Activated naive CD4-positive, alpha-beta T cell (primary cell): ENCODE results near the gene RNF183.

Experiments
- DNase-seq, 4 experiments: peaks; one replicate each; lab custom pipeline; 2025; lab: John Stamatoyannopoulos, UW

RNF183 gene, protein sequence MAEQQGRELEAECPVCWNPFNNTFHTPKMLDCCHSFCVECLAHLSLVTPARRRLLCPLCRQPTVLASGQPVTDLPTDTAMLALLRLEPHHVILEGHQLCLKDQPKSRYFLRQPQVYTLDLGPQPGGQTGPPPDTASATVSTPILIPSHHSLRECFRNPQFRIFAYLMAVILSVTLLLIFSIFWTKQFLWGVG

DNA sequence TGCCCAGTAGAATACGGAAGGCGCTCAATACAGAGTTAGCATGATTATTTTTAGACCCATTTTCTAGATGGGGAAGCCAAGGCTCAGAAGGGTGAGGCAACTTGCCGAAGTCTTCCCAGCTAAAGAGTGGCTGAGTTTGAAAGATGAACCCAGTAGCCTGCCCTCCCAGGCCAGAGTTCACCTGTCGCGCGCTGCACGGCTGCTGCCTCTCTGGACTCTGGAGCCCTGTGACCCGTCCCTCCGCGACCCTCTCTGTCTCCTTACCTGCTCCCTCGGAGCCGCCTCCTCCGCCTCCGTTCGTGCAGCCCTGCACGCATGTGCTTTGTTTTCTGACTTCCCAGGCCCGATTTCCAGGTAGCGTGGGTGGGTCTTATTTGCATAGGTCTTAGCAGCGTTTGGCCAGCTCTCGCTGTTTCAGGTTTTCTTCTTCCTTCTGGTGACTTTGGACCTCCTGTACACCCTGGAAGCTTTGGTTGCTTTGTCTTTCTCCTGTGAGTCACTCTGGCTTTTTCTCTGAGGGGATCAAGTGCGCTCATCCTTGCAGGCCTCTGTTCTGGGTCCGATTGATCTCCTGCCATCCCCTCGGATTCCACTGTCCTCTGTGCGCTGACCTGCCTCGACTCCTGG lies at the start of gene RNF183:
Gene RNF183 (minus strand): TSS at position 585 of the 627 bp plus-strand sequence. CDS start 5,192 bp downstream, outside the sequence.
- DNase-seq, result no peak

DNA sequence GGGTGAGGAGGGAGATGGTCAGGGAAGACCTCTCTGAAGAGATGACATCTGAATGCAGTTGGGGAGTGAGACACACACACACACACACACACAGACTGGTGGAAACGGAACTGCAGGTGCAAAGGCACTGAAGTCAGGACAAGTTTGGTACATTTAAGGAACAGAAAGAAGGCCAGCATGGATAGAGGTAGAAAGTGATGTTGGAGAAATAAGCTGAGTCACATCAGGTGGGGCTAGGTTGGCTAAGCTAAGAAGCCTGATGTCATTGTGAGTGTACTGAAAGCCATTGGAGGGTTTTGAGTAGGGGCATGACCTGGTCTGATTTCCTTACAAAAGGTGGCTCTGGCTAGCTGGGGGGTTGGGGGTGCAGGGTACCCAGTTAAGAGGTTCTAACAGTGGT lies 49.2 kb upstream of the RNF183 start:
- no peak for DNase-seq

DNA sequence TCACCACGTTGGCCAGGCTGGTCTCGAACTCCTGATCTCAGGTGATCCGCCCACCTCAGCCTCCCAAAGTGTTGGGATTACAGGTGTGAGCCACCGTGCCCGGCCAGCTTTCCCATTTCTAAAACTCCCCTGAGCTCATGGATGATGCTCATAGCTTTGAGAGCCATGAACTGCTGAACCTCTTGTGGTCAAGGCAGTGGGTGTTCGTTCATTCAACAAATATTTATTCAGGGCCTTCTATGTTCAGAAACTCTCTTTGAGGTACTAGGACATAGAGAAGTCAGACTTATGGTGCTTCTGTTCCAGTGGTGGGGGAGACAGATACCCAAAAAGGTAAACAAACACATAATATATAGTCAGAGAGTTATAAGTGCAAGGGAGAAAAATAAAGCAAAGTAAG lies 48.8 kb upstream of the RNF183 start:
- DNase-seq, result no peak

DNA sequence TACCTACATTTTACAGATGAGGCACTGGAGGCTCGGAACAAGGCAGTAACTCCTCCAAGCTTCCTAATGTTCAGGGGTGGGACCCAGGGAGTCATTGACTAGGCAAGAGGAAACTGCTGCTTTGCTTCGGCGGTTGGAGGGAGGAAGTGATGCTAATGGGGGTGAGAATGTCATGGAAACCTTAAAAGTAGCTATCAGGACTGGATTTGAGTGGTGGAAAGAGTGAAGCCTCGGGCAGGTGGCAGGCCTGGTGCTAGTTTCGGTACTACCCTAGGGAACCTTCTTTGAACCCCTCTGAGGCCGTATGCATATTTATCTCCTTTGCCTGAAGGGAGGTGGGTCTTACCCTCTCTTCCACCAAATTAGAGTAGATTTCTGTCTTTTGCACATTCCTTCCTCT lies 47.8 kb upstream of the RNF183 start:
- no peak for DNase-seq

DNA sequence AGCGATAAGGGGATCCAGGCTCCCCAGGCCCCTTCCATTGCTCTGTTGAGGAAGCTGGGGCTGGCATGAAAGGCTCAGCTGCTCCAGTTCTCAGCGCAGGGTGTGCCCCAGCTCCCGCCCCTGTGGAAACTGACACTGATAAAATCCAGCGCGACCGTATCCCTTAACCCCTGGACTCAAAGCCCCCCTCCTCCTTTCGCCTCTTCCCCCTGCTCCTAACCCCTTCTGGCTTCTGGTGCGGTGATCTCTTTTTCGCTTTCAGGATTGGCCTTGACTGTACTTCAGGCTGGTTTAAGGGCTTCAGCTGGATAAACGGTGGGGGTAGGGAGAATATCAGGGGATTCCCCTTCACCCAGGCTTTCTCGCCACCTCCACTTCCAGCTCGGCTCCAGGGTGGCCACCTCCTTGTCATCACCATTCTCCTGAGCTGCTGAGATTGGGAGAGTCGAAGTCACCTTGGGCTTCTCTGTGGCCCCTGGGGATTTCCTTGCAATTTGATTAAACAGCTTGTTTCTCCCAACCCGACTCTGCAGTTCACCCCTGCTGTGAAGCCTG lies 47.0 kb upstream of the RNF183 start:
- DNase-seq, result no peak

DNA sequence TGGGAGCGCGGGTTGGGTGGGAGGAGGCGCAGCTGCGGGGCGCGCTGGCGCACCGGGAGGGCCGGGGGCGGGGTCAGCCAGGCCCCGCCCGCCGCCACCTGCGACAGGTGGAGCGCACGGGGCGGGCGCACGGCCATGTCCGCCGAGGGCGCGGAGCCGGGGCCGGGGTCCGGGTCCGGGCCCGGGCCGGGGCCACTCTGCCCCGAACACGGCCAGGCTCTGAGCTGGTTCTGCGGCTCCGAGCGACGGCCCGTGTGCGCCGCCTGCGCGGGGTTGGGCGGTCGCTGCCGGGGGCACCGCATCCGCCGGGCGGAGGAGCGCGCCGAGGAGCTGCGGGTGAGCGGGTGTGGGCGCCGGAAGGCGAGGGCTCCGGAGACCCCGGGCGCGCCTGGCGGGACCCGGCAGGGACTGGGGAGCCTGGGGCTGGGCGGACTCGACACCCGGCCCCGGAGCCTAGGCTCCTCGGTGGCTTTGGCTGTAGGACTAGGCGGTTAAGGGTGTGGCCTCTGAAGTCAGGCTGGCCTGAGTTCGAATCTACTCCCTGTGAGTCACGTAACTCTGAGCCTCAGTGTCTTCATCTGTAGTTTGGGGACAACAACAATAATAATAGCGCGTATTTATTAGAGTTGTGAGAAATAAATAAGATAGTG lies 46.4 kb upstream of the RNF183 start, which contains the start of gene BSPRY:
Gene BSPRY (plus strand): TSS at position 97 of the 650 bp plus-strand sequence. CDS start 39 bp downstream, at position 136.
- DNase-seq, result peak in 1 of 4 experiments; percentile 11

DNA sequence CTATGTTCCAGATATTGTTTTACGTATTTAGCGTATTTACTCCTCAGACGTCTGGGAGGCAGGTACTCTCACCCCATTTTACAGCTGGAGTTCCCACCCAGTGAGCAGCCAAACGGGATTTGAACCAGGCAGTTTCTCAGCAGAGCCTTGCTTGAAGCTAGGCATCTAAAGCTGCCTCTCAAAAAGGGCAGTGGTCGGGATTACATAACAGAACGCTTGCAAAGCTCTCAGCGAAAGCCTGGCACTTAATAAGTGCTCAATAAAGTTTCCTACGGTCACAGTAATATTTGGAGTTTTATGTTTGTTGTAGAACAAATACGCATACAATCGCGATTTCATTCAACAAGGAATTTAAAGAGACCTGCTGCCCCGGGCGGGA lies 45.9 kb upstream of the RNF183 start:
- DNase-seq, result no peak

DNA sequence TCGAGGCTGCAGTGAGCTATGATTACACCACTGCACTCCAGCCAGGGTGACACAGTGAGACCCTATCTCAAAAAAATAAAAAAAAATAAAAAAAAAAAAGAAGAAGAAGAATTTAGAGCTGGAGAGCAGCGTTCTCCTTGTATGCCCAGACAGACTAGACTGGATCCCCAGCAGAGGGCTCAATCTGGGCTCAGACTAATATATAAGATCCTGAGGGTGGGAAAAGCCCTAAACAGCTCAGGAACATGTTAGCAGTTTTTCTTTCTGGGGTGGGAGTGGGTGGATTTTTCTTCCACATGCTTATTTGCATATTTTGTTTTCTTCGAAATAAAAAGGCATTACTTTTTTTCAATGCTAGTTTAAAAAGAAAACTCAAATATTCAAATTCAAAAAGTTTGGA lies 45.3 kb upstream of the RNF183 start:
- DNase-seq, result no peak

DNA sequence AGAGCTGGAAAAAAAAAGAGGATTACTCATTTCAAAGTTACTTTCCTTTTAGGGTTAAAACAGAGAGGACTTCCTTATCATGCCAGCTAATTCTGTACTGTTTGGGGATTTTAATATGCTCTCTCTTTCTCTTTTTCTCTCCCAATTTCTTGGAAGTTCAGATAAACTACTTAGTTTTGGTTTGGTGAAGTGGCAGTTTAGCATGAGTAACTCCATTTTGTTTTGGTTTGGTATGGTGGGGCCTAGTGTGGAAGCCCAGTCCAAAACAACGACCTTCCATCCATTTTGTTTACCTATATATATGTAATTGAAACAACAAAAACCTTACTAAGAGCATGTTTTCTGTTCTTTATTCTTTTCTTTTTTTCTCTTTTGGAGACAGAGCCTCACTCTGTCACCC lies 42.5 kb upstream of the RNF183 start:
- DNase-seq, result no peak

DNA sequence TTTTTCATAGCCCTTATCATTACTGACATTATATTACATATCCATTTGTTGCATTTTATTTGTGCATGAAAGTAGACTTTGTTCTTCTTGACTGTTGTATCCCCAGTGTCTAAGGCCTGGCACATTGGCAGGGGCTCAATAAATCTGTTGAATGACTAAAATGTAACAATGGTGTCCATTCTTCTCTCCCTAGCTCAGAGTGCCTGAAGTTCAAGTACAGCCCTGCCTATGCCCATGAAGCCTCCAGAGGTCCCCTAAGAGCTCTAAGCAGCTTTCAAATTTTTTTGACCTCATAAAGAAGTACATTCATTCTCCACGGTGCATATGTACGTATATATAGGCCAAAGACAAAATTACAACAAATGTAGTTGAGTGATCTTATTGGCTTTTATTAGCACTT lies 42.0 kb upstream of the RNF183 start:
- DNase-seq, result no peak

DNA sequence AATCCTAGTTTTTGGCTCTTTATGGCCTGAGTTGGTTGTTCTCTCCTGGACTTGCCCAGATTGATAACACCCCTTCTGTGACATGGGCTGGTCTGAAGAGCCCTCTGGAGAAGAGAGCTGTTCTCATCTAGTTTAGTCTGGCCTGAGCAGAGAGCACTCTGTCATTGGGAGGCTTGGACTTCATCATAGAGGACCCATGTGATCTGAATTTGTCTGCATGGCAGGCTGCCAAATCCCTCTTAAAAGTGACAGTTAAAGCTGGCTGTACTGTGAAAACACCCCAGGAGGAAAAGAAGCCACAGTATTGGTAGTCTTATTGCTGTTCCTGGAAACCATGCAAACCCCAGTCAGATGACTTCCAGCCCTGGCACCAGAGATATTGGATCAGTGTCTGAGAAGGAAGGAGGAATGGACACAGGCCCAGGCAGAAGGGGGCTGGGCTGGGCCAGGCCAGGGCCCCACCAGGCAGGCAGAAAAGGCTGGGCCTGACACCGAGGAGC lies 40.6 kb upstream of the RNF183 start:
- DNase-seq, result no peak

DNA sequence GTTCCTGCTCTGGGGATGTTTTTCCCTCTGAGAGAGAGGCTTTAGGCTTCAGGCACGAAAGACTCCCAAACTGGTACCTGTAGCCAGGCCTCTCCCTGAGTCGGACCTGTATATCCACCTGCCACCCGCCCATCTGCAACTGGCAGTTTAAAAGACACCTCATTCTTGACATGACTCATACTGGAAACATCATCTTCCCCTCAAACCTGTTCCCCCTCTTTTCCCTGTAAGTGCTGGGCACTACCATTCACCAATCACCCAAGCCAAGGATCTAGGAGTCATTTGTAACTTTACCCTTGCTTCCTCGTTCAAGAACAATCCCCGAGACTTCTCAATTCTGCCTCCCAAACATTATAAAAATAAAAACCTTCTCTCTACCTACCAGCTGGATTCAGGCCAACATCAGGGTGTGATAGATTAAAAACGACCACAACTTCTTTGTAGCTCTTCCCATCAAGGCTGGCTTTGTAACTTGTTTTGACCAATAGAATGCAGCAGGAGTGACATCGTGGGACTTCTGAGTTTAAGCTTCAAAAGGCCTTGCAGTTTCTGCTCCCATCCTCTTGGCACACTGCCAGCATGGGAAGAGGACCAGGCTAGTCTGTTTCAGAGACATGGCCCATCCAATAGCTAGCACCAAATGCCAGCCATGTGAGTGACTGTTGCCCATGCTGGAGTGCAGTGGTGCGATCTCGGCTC lies 38.7 kb upstream of the RNF183 start:
- DNase-seq, result no peak

DNA sequence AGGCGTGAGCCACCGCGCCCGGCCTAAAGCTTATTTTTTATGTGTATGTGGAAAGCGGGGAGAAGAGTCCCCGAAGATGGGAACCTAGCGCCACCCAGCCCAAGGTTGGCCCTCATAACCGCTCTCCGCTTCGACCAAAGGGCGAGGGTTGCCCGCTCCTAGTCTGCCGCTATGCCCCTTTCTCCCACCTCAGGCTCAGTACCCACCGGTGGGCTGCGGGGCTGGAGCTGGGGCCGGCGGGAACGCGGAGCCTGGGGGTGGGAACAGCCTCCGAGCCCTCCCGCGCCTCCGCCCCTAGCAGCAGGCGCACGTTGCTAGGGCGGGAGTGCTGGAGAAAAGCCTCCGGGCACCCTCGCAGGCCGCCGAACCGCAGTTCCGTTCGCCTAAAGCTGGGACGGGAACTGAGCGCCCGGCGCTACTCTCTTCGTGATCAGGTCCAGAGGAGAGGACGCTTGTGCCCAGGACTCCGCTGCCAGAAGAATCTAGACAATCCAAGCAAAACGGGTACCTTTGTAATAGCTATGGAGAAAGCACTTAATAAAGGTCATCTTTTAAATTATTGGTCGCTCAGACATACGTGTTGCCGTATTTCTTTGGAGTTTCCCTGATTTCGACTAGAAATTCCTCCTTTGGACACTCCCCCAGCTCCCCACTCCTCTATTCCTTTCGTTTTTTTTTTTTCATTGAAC lies 37.0 kb upstream of the RNF183 start, which contains the start of gene WDR31:
Gene WDR31 (minus strand): TSS at position 265 of the 689 bp plus-strand sequence. CDS start 8,253 bp downstream, outside the sequence.
- peak; percentile 55 to 74 (median 64) for DNase-seq

DNA sequence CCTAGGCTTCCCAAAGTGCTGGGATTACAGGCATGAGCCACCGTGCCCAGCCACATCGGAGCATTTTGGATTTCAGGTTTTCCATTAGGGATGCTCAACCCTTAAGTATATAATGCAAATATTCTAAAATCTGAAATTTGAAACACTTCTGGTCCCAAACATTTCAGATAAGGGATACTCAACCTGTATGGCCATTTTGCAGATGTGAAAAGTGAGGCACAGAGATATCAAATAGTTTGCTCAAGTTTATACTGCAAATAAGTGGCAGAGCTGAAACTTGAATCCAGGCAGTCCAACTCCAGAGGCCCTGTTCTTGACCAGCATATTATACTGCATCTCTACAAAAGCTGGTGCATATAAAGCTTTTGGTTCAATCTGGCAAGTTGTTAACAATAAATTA lies 34.5 kb upstream of the RNF183 start:
- DNase-seq, result no peak

DNA sequence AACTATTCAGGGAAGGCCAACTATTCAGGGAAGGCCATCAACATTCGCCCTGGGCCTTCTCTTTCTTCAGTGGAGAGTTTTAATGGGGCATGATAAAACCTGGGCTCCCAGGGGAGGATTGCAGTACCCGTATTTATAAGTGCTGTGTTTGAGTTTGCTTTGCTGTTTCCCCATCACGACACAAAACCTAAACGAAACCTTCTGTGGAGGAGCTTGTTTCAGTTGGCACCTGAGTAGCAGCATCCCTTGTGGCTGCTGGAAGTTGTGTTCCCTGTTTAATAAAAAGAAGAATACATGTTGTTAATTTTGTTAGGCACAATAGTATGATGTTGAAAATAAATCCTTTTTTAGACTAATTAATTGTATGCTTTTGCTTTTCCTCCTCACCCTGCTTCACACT lies 28.6 kb upstream of the RNF183 start:
- DNase-seq, result no peak

DNA sequence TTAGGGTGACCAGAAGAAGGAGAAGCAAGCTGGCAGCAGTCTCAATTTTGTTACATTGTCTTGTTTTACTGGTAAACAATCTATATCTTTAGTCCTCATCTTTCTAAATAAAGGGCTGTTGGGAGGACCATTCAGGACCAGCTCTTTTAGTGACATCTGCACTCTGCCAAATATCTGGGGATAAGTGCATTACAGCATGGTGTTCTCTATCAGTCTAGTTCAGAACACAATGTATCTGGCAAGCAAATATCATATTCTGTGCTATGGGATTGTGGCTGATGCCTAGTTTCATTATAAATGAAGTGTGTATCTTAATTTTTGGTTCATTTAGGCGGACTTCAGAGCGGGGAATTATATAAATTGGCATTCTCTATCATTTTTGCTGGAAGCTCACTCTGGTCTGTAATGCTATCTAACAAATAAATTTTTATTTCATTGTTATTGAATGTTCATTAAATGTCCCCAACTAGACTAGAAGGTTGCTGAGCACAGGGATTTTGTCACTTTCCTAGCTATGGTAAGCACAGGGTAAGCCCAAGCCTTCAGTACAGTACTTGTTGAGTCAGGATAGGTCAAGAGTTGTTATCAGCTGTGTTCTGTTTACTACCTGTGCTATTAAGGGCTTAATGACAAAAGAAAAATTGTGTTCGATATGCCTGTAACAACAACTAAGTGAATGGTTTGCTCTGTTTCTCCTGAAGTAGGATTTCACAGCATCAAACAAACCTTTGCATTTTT lies 25.0 kb upstream of the RNF183 start:
- DNase-seq, result no peak

DNA sequence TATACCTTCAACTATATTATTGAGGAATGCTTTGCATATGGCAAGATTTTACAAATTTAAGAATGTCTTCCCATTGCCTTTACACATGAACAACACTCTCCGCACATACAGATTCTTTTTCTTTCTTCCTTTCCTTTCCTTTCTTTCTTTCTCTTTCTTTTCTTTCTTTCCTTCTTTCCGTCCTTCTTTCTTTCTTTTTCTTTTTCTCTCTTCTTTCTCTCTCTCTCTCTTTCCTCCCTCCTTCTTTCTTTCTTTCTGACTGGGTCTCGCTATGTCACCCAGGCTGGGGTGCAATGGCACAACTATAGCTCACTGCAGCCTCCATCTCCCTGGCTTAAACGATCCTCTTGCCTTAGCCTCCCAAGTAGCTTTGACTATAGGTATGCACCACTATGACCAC lies 23.1 kb upstream of the RNF183 start:
- DNase-seq, result no peak

DNA sequence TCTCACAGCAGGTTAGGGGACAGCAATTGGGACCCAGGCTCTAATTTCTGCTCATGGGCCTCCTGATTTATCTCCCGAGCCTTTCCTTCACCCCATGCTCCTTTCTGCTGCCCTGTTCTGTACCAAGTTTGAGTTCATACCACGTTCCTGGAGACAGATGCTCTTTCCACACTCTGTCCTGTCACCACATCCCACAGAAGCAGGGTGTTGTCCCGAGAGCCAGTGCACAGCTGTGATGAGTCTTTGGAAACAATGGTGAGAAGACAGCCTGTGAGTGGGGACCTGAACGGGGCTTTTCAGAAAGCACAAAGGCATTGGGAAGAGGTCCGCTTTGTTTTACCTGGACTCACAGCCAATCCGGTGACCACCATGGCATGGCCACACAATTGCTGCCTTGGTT lies 19.5 kb upstream of the RNF183 start:
- no peak for DNase-seq

DNA sequence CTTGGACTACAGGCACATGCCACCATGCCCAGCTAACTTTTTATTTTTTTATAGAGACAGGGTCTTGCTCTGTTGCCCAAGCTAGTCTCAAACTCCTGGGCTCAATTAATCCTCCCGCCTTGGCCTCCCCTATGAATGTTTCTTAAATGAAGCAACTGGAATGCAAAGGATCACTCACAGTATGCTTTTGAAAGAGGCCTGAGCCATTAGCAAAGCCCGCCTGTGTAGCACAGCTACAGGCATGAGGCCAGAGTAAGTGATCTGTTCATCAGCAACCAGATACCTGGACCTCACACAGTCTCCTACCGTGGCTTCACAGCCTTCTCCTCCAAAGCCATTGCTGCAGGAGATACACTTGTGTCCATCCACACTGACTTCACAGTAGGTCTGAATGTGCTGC lies 16.9 kb upstream of the RNF183 start:
- no peak for DNase-seq

DNA sequence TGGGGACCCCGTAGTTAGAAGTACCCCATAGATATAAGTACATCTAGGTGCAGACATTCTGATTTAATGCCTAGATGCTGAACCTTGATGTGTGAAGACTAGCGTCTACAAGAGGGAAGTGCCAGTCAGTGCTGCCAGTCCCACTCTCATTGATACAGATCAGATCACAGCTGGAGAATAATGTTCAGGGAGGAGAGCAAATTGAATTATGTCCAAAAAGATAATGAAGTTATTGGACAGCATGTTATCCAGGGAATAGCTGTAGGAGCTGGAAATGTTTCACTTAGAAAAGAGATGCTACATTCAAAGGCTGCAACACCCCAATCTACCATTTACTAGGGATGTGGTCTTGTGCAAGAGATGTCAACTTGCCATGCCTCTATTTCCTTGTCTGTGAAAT lies 15.9 kb upstream of the RNF183 start:
- DNase-seq, result no peak

DNA sequence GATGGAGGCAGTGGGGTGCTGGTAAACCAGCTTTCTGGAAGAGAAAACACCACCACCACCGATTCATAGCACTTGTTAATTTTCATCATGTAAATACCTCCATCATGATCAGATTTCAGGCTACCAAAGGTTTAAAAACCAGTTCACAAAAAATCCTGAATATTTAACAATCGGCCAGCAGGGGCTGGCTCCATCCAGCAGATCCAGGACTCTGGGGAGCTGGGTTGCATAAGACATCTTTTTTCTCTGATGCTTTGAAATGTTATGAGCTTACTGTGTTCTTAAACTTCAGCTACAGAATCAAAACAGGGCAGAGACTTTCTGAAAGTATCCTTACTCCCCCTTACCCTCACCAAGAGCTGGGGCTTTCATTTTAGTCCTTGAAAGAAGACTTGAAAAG lies 14.6 kb upstream of the RNF183 start:
- no peak for DNase-seq
